ENCODE results near the gene GLRX5. TPM values are rescaled to one million over a fixed set of nuclear protein-coding genes. Genes with fewer than 3 reads are reported as not detected.

Gene GLRX5
- total RNA-seq, 1 experiment from 2014 or later: 62.2 TPM

DNA sequence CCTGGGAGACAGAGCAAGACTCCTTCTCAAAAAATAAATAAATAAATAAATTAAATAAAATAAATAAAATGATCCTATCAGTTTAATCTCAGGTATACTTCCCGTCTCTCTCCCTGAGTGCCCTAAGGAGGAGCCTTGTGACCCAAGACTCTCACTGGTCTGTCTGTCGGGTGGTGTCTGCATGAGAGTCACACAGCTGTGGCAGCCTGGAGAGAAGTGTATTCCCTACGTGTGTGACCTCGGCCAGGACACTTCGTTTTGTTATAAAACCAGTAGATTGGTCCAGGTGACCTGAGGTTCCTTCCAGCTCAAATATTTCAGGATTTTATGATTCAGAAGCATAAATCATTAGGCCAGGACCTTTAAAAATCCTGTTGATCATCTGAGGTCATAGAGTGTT, 23.2 kb upstream of the GLRX5 start:
- H3K27ac Mint-ChIP-seq: no peak overlapping the region
- H3K27me3 Mint-ChIP-seq (ENCODE audit: low read depth): peaks cover 27% of the 10 kb centered on the region

More for the DNA sequence above, 23.2 kb upstream of the GLRX5 start:
- Histone ChIP-seq H2BK15ac (ENCODE audit: low read depth, low read length) (no peak overlapping the region), H3K18ac (ENCODE audit: insufficient read length, low read depth, low read length) (no peak overlapping the region), H3K23ac (ENCODE audit: insufficient read length, low read depth, low read length) (no peak overlapping the region), H2AK5ac (ENCODE audit: insufficient read length, low read length) (no peak overlapping the region), H3K9me3 (ENCODE audit: control insufficient read depth, low read depth, low read length) (no peaks in the 10 kb centered on the region), H3K27ac (ENCODE audit: insufficient read length, low read depth, low read length) (no peak overlapping the region), H2BK5ac (ENCODE audit: insufficient read length, low read length) (no peak overlapping the region), H2BK12ac (ENCODE audit: insufficient read length, low read depth, low read length) (no peak overlapping the region), H4K91ac (ENCODE audit: insufficient read length, low read depth, low read length) (no peak overlapping the region), H2BK20ac (ENCODE audit: low read depth, low read length, poor library complexity, severe bottlenecking) (no peak overlapping the region), H4K5ac (ENCODE audit: insufficient read length, low read depth, low read length) (no peak overlapping the region), H3T11ph (ENCODE audit: low read length) (no peak overlapping the region), H3K4ac (ENCODE audit: low read depth, low read length) (no peak overlapping the region), H4K20me1 (ENCODE audit: control insufficient read depth, insufficient read depth, insufficient read length) (no peaks in the 10 kb centered on the region), H3K14ac (ENCODE audit: insufficient read depth, low read length) (no peak overlapping the region), H3K79me1 (ENCODE audit: insufficient read depth, low read depth, low read length, poor library complexity, severe bottlenecking) (no peaks in the 10 kb centered on the region), H3K9ac (ENCODE audit: extremely low read depth, insufficient read length, low read length) (no peak overlapping the region), H4K8ac (replicated peaks; ENCODE audit: insufficient read length, low read depth, low read length) (no peak overlapping the region), H3K79me2 (ENCODE audit: insufficient read depth, low read length) (no peaks in the 10 kb centered on the region), H3K4me1 (ENCODE audit: insufficient read depth, low read length) (no peaks in the 10 kb centered on the region), H3K27me3 (ENCODE audit: insufficient read depth, low read length) (peaks cover 8% of the 10 kb centered on the region), H2BK120ac (ENCODE audit: low read depth, low read length, poor library complexity, severe bottlenecking) (no peak overlapping the region), H3K23me2 (ENCODE audit: insufficient read length, low read depth, low read length, poor library complexity, severe bottlenecking) (peaks cover 4% of the 10 kb centered on the region), H3K4me2 (ENCODE audit: insufficient read depth, insufficient read length, low read length) (no peak overlapping the region), H2AFZ (ENCODE audit: low read length) (no peak overlapping the region), H3K56ac (ENCODE audit: insufficient read length, low read depth, low read length) (no peak overlapping the region)
- TF ChIP-seq, protein P1, sequence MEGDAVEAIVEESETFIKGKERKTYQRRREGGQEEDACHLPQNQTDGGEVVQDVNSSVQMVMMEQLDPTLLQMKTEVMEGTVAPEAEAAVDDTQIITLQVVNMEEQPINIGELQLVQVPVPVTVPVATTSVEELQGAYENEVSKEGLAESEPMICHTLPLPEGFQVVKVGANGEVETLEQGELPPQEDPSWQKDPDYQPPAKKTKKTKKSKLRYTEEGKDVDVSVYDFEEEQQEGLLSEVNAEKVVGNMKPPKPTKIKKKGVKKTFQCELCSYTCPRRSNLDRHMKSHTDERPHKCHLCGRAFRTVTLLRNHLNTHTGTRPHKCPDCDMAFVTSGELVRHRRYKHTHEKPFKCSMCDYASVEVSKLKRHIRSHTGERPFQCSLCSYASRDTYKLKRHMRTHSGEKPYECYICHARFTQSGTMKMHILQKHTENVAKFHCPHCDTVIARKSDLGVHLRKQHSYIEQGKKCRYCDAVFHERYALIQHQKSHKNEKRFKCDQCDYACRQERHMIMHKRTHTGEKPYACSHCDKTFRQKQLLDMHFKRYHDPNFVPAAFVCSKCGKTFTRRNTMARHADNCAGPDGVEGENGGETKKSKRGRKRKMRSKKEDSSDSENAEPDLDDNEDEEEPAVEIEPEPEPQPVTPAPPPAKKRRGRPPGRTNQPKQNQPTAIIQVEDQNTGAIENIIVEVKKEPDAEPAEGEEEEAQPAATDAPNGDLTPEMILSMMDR (conservative IDR thresholded peaks at IDR 0.05): no peak
- no peak for DNase-seq
- no peaks in the 10 kb centered on the region for H3K36me3 Mint-ChIP-seq (ENCODE audit: insufficient read depth in 1 of 3, low read depth in 3 of 3)
- H3K9me3 Mint-ChIP-seq: no peaks in the 10 kb centered on the region
- peaks cover 8 to 10% of the 10 kb centered on the region in 2 experiments for H3K4me1 Mint-ChIP-seq
- WGBS (ENCODE audit: extremely low coverage, insufficient read length, low lambda C conversion rate): no CpG with 5 or more reads among the region's 5 CpGs
- no peak overlapping the region for H3K4me3 Mint-ChIP-seq
